ENCODE data around the gene CTPS1. TPM values are rescaled to one million over a fixed set of nuclear protein-coding genes. Genes with fewer than 3 reads are reported as not detected.

CTPS1 gene
- total and polyA plus RNA-seq, 2 experiments from 2014 or later, result 31.8 to 93.9 TPM

DNA sequence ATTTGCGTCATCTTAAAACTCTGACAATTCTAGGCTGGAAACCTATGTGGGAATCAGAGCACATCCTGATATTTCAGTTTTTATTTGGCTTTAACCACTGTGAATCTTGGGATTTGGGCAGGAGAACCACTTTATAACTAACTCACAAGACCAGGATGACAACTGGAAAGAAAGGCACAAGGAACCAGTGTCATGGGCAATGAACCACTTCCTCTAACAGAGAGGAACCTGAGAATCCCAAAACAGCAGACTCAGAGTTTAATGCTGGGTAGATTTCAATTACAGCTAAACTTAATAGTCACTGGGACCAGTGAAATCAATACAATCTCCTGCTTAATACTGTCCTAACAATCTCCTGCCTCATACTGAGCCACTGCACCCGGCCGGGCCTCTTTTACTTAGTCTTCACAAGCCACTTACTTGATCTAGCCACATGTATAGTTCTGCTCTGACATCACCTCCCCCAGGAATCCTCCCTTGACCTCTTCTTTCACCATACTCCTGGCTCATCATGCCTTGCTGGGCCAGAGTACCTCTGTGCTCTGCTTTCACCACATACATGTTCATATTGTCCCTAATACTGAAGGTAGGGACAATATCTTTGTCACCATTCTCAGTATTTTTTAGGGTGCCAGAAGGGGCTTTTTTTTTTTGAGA is 62.2 kb downstream of the CTPS1 start (continued):
- TF ChIP-seq, protein P1, sequence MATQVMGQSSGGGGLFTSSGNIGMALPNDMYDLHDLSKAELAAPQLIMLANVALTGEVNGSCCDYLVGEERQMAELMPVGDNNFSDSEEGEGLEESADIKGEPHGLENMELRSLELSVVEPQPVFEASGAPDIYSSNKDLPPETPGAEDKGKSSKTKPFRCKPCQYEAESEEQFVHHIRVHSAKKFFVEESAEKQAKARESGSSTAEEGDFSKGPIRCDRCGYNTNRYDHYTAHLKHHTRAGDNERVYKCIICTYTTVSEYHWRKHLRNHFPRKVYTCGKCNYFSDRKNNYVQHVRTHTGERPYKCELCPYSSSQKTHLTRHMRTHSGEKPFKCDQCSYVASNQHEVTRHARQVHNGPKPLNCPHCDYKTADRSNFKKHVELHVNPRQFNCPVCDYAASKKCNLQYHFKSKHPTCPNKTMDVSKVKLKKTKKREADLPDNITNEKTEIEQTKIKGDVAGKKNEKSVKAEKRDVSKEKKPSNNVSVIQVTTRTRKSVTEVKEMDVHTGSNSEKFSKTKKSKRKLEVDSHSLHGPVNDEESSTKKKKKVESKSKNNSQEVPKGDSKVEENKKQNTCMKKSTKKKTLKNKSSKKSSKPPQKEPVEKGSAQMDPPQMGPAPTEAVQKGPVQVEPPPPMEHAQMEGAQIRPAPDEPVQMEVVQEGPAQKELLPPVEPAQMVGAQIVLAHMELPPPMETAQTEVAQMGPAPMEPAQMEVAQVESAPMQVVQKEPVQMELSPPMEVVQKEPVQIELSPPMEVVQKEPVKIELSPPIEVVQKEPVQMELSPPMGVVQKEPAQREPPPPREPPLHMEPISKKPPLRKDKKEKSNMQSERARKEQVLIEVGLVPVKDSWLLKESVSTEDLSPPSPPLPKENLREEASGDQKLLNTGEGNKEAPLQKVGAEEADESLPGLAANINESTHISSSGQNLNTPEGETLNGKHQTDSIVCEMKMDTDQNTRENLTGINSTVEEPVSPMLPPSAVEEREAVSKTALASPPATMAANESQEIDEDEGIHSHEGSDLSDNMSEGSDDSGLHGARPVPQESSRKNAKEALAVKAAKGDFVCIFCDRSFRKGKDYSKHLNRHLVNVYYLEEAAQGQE (IDR thresholded peaks at IDR 0.05; ENCODE audit: unreplicated experiment), result no peak
- TF ChIP-seq CREB1 (CRISPR knock-in tag; IDR thresholded peaks at IDR 0.05; ENCODE audit: low read depth) (no peak), NANOG (IDR thresholded peaks at IDR 0.05; ENCODE audit: borderline replicate concordance) (no peak), EZH2phosphoT487 (IDR thresholded peaks at IDR 0.05; ENCODE audit: unreplicated experiment) (no peak), POLR2AphosphoS5 (IDR thresholded peaks at IDR 0.05; ENCODE audit: low read depth) (no peak), JUNB (IDR thresholded peaks at IDR 0.05; ENCODE audit: unreplicated experiment) (no peak), STAT1 (IDR thresholded peaks at IDR 0.05; ENCODE audit: unreplicated experiment) (no peak), ZNF331 (CRISPR knock-in tag; IDR thresholded peaks at IDR 0.05; ENCODE audit: low read depth) (no peak), EZH2 (IDR thresholded peaks at IDR 0.05; ENCODE audit: low read depth, unreplicated experiment) (no peak)
- TF ChIP-seq, protein P2, sequence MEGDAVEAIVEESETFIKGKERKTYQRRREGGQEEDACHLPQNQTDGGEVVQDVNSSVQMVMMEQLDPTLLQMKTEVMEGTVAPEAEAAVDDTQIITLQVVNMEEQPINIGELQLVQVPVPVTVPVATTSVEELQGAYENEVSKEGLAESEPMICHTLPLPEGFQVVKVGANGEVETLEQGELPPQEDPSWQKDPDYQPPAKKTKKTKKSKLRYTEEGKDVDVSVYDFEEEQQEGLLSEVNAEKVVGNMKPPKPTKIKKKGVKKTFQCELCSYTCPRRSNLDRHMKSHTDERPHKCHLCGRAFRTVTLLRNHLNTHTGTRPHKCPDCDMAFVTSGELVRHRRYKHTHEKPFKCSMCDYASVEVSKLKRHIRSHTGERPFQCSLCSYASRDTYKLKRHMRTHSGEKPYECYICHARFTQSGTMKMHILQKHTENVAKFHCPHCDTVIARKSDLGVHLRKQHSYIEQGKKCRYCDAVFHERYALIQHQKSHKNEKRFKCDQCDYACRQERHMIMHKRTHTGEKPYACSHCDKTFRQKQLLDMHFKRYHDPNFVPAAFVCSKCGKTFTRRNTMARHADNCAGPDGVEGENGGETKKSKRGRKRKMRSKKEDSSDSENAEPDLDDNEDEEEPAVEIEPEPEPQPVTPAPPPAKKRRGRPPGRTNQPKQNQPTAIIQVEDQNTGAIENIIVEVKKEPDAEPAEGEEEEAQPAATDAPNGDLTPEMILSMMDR (conservative IDR thresholded peaks at IDR 0.05; ENCODE audit: low read depth in 2 of 2), result no peak

DNA sequence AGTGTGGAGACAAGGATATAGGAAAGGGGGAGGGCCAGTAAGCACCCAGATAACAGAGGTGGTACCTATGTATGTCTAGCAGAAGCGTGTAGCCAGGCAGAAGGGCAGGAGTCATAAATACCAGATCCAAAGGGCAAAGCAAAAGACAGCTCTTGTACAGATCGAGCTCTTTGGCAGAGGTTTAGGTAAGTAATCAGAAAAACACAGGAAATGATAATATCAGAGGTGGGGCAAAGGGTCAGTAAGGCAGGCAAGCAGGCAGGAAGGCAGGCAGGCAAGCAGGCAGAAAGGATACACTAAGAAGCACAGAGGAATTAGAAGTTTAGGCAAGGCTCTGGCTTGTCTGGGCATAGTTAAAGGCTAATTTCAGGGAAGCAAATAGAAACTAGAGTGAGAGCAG is 64.7 kb downstream of the CTPS1 start:
- H3F3A ChIP-seq (replicated peaks; ENCODE audit: low read depth), result no peaks in the 10 kb centered on the region
- no peaks in the 10 kb centered on the region for H3K27me3 ChIP-seq (ENCODE audit: insufficient read depth)
- H3K27ac ChIP-seq (ENCODE audit: low read depth), result no peak overlapping the region; the same call in 1 of the 2 replicates
- Mint-ChIP-seq H3K36me3 (ENCODE audit: low read depth) (peaks cover 2% of the 10 kb centered on the region; the same call in 2 of the 3 replicates), H3K4me1 (peaks cover 2% of the 10 kb centered on the region; the same call in 1 of the 3 replicates), H3K9me3 (no peaks in the 10 kb centered on the region; the same call in 2 of the 3 replicates), H3K27me3 (ENCODE audit: insufficient read depth, low read depth, poor library complexity) (no peaks in the 10 kb centered on the region), H3K27ac (no peak overlapping the region), H3K4me3 (no peak overlapping the region)
- no peak for DNase-seq (ENCODE audit: low spot score)
- no peaks in the 10 kb centered on the region for H4K20me1 ChIP-seq (replicated peaks; ENCODE audit: insufficient read depth)
- ATAC-seq, result no peak
- no peak overlapping the region for H3K4me3 ChIP-seq
- H3K36me3 ChIP-seq (ENCODE audit: insufficient read depth), result peaks cover 4% of the 10 kb centered on the region; the same call in 1 of the 2 replicates
- 0 out of 2 replicates have a peak, but pooled peaks cover 4% of the 10 kb centered on the region for H3K4me1 ChIP-seq (ENCODE audit: insufficient read depth)
- TF ChIP-seq EZH2phosphoT487 (IDR thresholded peaks at IDR 0.05; ENCODE audit: unreplicated experiment) (no peak), EZH2 (IDR thresholded peaks at IDR 0.05; ENCODE audit: low read depth, unreplicated experiment) (no peak), ZNF114 (CRISPR knock-in tag; IDR thresholded peaks at IDR 0.05) (no peak)
- H3K79me2 ChIP-seq (replicated peaks; ENCODE audit: insufficient read depth), result no peaks in the 10 kb centered on the region
- no peaks in the 10 kb centered on the region for H3K9me2 ChIP-seq (ENCODE audit: insufficient read depth)
- no peak overlapping the region for H2AFZ ChIP-seq
- H3K4me2 ChIP-seq, result no peak overlapping the region
